B cell (primary cell): ENCODE measurements around the gene C6orf89. TPM values are rescaled to one million over a fixed set of nuclear protein-coding genes. Genes with fewer than 3 reads are reported as not detected.

ENCODE experiments used
- ATAC-seq: fragments of 200-7000 bp; cut with Tn5 transposase; one replicate; pipeline ENCODE4 v1.10.0; 2021; ENCODE audit warnings: low read depth, mild to moderate bottlenecking, moderate number of reproducible peaks, moderate library complexity
- CTCF ChIA-PET: fragments of 350-600 bp; sonication (Branson Sonifier 250); formaldehyde crosslinking; loops from one replicate; lab custom pipeline; 2021; ENCODE audit warnings: antibody characterized with exemption, inconsistent platforms; lab: Charles Lee
- POLR2A ChIA-PET: fragments of 350-600 bp; sonication (Branson Sonifier 250); formaldehyde crosslinking; loops from one replicate; lab custom pipeline; 2021; ENCODE audit warnings: antibody characterized with exemption; lab: Charles Lee
- DNase-seq: peaks from one replicate; pipeline ENCODE4 v3.0.0; 2013
- H2AFZ ChIP-seq: 2 replicates; pipeline ENCODE4 v1.6.1; 2012; ENCODE audit warnings: mild to moderate bottlenecking, low read depth, low read length; ENCODE audit not compliant: insufficient read depth, poor library complexity, severe bottlenecking
- H3K27ac ChIP-seq, 2 donors: 1 replicate in 1 of 2; 2 replicates in 1 of 2; pipeline ENCODE4 v1.5.1; 2012 to 2013; ENCODE audit warnings: low read length in 2 of 2, mild to moderate bottlenecking in 2 of 2, moderate library complexity in 1 of 2
- H3K27me3 ChIP-seq, 4 experiments: fragments of 200-600 bp in 1 of 4; sonication (generic) in 1 of 4; replicated peaks in 1 of 4; 1 replicate in 2 of 4; 2 replicates in 2 of 4; pipeline versions ENCODE4 v1.6.1 to v1.7.0; 2013 to 2016; ENCODE audit warnings: low read length in 3 of 4, mild to moderate bottlenecking in 2 of 4, mixed read lengths in 1 of 4, moderate library complexity in 1 of 4; ENCODE audit not compliant: insufficient read depth in 4 of 4, control insufficient read depth in 3 of 4; ENCODE audit errors: control extremely low read depth in 1 of 4
- H3K36me3 ChIP-seq, 2 experiments: replicated peaks in 1 of 2; 1 replicate in 1 of 2; 2 replicates in 1 of 2; pipeline versions ENCODE4 v1.6.1 to v1.7.1; 2013; ENCODE audit warnings: low read length in 1 of 2; ENCODE audit not compliant: insufficient read depth in 2 of 2, control insufficient read depth in 1 of 2; ENCODE audit errors: control extremely low read depth in 1 of 2, extremely low read depth in 1 of 2
- H3K4me1 ChIP-seq, 2 donors: fragments of 200-600 bp in 1 of 2; sonication (generic) in 1 of 2; 1 replicate in 1 of 2; 2 replicates in 1 of 2; pipeline versions ENCODE4 v1.5.1 to v1.6.1; 2013 to 2017; ENCODE audit warnings: low read length in 2 of 2; ENCODE audit not compliant: control insufficient read depth in 2 of 2, insufficient read depth in 2 of 2
- H3K4me2 ChIP-seq: replicated peaks from 2 replicates; pipeline ENCODE3; 2012; ENCODE audit warnings: mild to moderate bottlenecking, low read depth, low read length; ENCODE audit not compliant: poor library complexity, severe bottlenecking
- H3K4me3 ChIP-seq, 5 experiments: fragments of 200-600 bp in 1 of 5; sonication (generic) in 1 of 5; 1 replicate in 3 of 5; 2 replicates in 2 of 5; pipeline versions ENCODE4 v1.5.1 to v1.7.0; 2011 to 2016; ENCODE audit warnings: low read length in 4 of 5, mild to moderate bottlenecking in 4 of 5, low read depth in 2 of 5, control low read depth in 1 of 5, moderate library complexity in 1 of 5; ENCODE audit not compliant: insufficient read depth in 1 of 5; ENCODE audit errors: control extremely low read depth in 1 of 5, extremely low read depth in 1 of 5
- H3K79me2 ChIP-seq: fragments of 200-600 bp; sonication (generic); one replicate; pipeline ENCODE4 v1.6.0; 2016; ENCODE audit warnings: low read length; ENCODE audit not compliant: control insufficient read depth, insufficient read depth
- H3K9ac ChIP-seq: fragments of 200-600 bp; sonication (generic); 2 replicates; pipeline ENCODE4 v1.6.1; 2017; ENCODE audit warnings: mild to moderate bottlenecking, low read length, moderate library complexity
- H3K9me3 ChIP-seq, 3 donors: one replicate each; pipeline versions ENCODE4 v1.6.1 to v1.7.1; 2013; ENCODE audit warnings: low read length in 2 of 3; ENCODE audit not compliant: control insufficient read depth in 2 of 3, insufficient read depth in 1 of 3; ENCODE audit errors: control extremely low read depth in 1 of 3
- H4K20me1 ChIP-seq: 2 replicates; pipeline ENCODE4 v1.6.0; 2012; ENCODE audit warnings: mild to moderate bottlenecking, low read length; ENCODE audit not compliant: insufficient read depth, control insufficient read depth, poor library complexity, severe bottlenecking
- H3K27ac Mint-ChIP-seq: one replicate; pipeline ENCODE4 v1.8.0; 2021; ENCODE audit warnings: mixed read lengths
- H3K27me3 Mint-ChIP-seq: one replicate; pipeline ENCODE4 v1.8.0; 2021; ENCODE audit warnings: mixed read lengths
- H3K4me1 Mint-ChIP-seq: one replicate; pipeline ENCODE4 v1.8.0; 2021; ENCODE audit warnings: mixed read lengths
- H3K4me3 Mint-ChIP-seq: one replicate; pipeline ENCODE4 v1.8.0; 2021; ENCODE audit warnings: mixed read lengths
- H3K9me3 Mint-ChIP-seq: one replicate; pipeline ENCODE4 v1.8.0; 2022; ENCODE audit warnings: mixed read lengths; ENCODE audit not compliant: insufficient read depth
- EZH2 ChIP-seq: IDR thresholded peaks from 2 replicates; pipeline ENCODE4 v1.6.1; 2012; ENCODE audit warnings: borderline replicate concordance, low read depth, mild to moderate bottlenecking, moderate library complexity, low read length; ENCODE audit not compliant: insufficient read depth, poor library complexity, severe bottlenecking
- WGBS: methylation state at CpG from one replicate; pipeline ENCODE4 v1.1.5; 2013; ENCODE audit warnings: missing lambda C conversion rate; ENCODE audit not compliant: insufficient coverage; 5-methylcytosine and 5-hydroxymethylcytosine counted together
- intact Hi-C: fragments of 100-400 bp; cut with micrococcal nuclease; formaldehyde crosslinking; loops from one replicate; pipeline ENCODE4 v1.10.0; 2022
- polyA plus RNA-seq: library from polyadenylated mRNA; depleted of rRNA; stranded (reverse); fragments of >200 nt; gene quantifications from 2 replicates; pipeline ENCODE4 v1.2.3, GENCODE V29; 2012
- total RNA-seq, 2 donors: library from RNA; stranded (reverse); fragments of 120-200 nt in 1 of 2; gene quantifications; 1 replicate in 1 of 2; 2 replicates in 1 of 2; pipeline versions ENCODE4 v1.2.3 to v1.2.4, GENCODE V29; 2013 to 2022
- TF ChIP-seq, protein P1 (sequence below): fragments of 200-600 bp; IDR thresholded peaks from one replicate; pipeline ENCODE4 v1.8.0; 2022; ENCODE audit warnings: antibody characterized with exemption, mild to moderate bottlenecking

C6orf89 gene
- total and polyA plus RNA-seq, 2 donors (not counting 1 experiment from before 2014, with no cell fraction given): 13.0 to 35.3 TPM

DNA sequence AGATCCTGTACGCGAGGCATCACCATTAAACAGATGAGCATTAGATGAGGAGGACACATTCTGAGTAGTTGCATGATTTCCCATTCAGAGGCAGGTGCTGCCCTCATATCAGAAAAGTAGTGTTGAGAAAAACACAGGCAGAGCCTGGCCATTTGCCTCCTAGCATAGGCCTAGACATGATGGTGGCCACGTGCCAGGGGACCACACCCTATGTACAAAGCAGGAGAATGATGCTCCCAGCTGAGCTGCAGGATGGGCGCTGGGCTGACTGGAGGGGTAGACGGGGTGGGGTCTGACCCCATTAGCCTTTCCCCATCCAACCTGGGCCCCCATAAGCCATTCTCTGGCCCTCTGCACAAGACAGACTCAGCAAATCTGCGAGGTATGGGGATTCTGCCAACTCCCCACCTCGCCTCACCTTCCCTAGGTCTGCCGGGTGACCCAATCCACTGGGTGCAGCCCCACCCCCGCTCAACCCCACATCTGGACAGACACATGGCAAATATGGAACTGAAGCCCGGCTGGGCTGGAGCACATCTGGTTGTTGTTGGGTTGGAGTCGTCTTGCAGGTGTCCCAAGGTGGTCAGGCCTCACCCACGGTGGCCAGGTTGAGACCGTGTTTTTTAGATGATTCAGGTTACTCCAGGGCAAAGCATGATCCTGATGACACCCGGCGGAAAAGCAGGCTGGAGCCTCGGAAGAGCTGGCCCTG is 82.7 kb downstream of the C6orf89 start:
- DNase-seq (no peak), ATAC-seq (no peak)
- Histone ChIP-seq H3K27ac (no peak overlapping the region), H3K36me3 (peaks cover 2 to 66% of the 10 kb centered on the region in 2 experiments), H3K9me3 (no peaks in the 10 kb centered on the region), H3K79me2 (no peaks in the 10 kb centered on the region), H3K9ac (no peak overlapping the region), H2AFZ (no peak overlapping the region), H3K4me2 (no peak overlapping the region), H3K27me3 (no peaks in the 10 kb centered on the region), H3K4me3 (no peak overlapping the region), H4K20me1 (no peaks in the 10 kb centered on the region), H3K4me1 (peaks cover 14 to 17% of the 10 kb centered on the region in 2 donors)
- H3K4me3 Mint-ChIP-seq: no peak overlapping the region
- intact Hi-C loops: no loop called here
- WGBS: 97% methylated on average over 16 of the region's 16 CpGs
- TF ChIP-seq, protein P1, sequence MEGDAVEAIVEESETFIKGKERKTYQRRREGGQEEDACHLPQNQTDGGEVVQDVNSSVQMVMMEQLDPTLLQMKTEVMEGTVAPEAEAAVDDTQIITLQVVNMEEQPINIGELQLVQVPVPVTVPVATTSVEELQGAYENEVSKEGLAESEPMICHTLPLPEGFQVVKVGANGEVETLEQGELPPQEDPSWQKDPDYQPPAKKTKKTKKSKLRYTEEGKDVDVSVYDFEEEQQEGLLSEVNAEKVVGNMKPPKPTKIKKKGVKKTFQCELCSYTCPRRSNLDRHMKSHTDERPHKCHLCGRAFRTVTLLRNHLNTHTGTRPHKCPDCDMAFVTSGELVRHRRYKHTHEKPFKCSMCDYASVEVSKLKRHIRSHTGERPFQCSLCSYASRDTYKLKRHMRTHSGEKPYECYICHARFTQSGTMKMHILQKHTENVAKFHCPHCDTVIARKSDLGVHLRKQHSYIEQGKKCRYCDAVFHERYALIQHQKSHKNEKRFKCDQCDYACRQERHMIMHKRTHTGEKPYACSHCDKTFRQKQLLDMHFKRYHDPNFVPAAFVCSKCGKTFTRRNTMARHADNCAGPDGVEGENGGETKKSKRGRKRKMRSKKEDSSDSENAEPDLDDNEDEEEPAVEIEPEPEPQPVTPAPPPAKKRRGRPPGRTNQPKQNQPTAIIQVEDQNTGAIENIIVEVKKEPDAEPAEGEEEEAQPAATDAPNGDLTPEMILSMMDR: no peak
- no peak for TF ChIP-seq EZH2
- peak overlapping the region; percentile 41 for H3K27ac Mint-ChIP-seq
- ChIA-PET CTCF (no interaction called here), POLR2A (interaction anchor here (0.7 kb wide), 1 partner anchor 293 kb away, joined by 3 read pairs; no protein-coding TSS in a partner anchor)
- no peaks in the 10 kb centered on the region for H3K9me3 Mint-ChIP-seq
- H3K4me1 Mint-ChIP-seq: peaks cover 19% of the 10 kb centered on the region
- no peaks in the 10 kb centered on the region for H3K27me3 Mint-ChIP-seq

DNA sequence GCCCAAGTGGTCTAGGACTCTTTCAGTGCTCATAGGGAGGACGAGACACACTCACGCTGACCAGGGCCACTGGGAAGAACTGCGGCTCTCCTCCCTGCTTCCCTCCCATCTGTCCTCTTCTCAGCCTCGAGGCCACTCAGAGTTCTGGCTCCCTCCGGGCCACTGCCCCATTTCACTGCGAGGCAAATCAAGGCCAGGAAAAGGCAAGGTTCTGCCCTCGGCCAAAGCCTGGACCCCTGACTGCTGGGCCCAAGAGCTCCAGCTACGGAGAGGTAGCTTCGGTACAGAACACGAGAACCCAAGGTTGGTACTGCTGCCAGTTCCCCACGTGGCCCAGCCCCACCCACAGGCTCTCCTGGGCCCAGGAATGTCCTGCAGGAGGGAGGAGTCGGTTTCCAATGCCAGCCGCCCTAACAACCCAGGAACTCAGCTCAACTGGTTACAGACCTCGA is 83.5 kb downstream of the C6orf89 start:
- Mint-ChIP-seq H3K9me3 (no peaks in the 10 kb centered on the region), H3K27ac (no peak overlapping the region), H3K4me3 (no peak overlapping the region), H3K4me1 (peaks cover 11% of the 10 kb centered on the region), H3K27me3 (no peaks in the 10 kb centered on the region)
- no peak overlapping the region for H3K9ac ChIP-seq
- H3K27me3 ChIP-seq: no peaks in the 10 kb centered on the region
- H3K36me3 ChIP-seq: peaks cover 2 to 73% of the 10 kb centered on the region in 2 experiments
- no peaks in the 10 kb centered on the region for H3K79me2 ChIP-seq
- H3K4me2 ChIP-seq: no peak overlapping the region
- ATAC-seq: no peak
- TF ChIP-seq EZH2: no peak
- 96% methylated on average over 14 of the region's 14 CpGs for WGBS
- H3K4me3 ChIP-seq: no peak overlapping the region
- DNase-seq: no peak
- ChIA-PET CTCF (no interaction called here), POLR2A (interaction anchor here (0.7 kb wide), 1 partner anchor 292 kb away, joined by 3 read pairs; no protein-coding TSS in a partner anchor)
- peaks cover 5 to 8% of the 10 kb centered on the region in 2 donors for H3K4me1 ChIP-seq
- intact Hi-C loops: no loop called here
- H3K9me3 ChIP-seq: no peaks in the 10 kb centered on the region
- H3K27ac ChIP-seq: no peak overlapping the region
- H4K20me1 ChIP-seq: no peaks in the 10 kb centered on the region
- H2AFZ ChIP-seq: no peak overlapping the region
